ENCODE measurements around the gene ZMYND10.

ZMYND10 gene

DNA sequence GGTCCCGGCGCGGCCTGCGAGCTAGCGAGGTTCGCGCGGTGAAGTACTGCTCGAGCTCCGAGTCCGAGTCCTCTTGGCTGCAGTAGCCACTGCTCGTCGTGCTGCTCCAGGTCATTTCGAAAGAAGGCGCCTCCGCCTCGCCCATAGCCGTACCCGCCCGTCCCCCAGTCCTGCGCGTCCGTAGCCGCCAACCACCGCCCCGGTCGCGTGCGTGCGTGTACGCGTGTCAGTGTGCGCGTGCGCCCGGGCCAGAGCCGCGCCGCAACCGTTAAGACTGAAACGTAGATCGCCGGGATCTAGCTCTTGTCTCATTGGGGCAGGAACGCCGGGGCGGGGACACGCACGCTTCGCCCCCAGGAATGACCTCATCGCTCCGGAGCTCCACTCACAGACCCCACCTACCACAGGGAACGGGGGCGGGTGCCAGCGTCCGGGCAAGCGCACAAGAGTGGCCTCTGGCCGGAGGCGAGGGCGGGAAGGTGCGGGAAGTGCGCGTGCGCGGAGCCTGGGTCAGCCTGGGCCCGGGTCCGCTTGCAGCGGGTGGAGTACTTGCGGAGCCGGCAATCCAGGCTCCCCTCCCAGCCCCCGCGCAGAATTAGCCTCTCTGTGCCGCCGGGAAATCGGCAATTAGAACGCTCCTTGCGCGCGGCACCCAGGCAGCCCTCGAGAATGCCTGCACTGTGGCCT, 8.2 kb downstream of the ZMYND10 start:
- peaks cover 3% of the 10 kb centered on the region for H3K36me3 ChIP-seq
- H3K9me3 ChIP-seq: no peaks in the 10 kb centered on the region
- H3K4me3 ChIP-seq (ENCODE audit: low read depth, low read length): peak overlapping the region; percentile 95
- no peaks in the 10 kb centered on the region for H3K27me3 ChIP-seq
- H3K4me1 ChIP-seq: peaks cover 3% of the 10 kb centered on the region; the same call in 1 of the 2 replicates
- peak; percentile 97 for DNase-seq
- TF ChIP-seq, protein P1, sequence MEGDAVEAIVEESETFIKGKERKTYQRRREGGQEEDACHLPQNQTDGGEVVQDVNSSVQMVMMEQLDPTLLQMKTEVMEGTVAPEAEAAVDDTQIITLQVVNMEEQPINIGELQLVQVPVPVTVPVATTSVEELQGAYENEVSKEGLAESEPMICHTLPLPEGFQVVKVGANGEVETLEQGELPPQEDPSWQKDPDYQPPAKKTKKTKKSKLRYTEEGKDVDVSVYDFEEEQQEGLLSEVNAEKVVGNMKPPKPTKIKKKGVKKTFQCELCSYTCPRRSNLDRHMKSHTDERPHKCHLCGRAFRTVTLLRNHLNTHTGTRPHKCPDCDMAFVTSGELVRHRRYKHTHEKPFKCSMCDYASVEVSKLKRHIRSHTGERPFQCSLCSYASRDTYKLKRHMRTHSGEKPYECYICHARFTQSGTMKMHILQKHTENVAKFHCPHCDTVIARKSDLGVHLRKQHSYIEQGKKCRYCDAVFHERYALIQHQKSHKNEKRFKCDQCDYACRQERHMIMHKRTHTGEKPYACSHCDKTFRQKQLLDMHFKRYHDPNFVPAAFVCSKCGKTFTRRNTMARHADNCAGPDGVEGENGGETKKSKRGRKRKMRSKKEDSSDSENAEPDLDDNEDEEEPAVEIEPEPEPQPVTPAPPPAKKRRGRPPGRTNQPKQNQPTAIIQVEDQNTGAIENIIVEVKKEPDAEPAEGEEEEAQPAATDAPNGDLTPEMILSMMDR (IDR thresholded peaks at IDR 0.05; ENCODE audit: low read depth, low read length): no peak

DNA sequence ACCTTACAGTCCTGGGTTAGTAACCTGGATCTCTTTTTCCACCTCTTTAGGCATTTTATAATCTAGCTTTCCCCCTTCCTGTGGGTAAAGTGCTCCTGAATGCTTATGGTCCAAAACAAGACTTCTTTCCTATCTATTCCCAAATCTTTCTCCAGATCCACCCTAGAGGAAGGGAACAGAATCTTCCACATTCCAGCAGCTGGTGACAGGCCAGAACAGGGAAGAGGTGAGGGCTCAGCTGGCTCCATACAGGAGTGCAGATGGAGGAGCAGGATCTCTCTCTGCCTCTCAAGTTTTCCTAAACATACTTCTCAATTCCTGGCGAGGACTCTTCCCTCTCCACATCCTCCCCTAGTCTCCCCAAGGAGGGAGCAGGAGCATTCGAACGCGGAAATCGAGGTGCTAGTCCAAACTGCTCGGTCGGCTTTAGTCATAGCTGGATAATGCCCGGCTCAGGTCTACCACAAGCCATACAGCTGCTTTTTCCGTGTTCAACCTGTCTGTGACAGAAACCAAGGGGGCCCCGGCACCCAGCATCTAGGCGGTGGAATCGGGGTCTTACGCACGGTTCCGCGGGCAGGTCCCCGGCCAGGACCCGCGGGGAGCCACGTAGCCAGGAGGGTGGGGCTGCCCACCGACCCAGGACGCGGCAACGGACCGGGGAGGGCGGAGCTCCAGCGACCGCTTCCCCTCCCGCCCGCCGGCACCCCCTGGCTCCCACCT, 8.9 kb downstream of the ZMYND10 start:
- peaks cover 10% of the 10 kb centered on the region for H3K36me3 ChIP-seq
- H3K9me3 ChIP-seq: no peaks in the 10 kb centered on the region
- peak overlapping the region; percentile 95 for H3K4me3 ChIP-seq (ENCODE audit: low read depth, low read length)
- no peaks in the 10 kb centered on the region for H3K27me3 ChIP-seq
- DNase-seq: no peak
- TF ChIP-seq, protein P1 (IDR thresholded peaks at IDR 0.05; ENCODE audit: low read depth, low read length): no peak
- peaks cover 3% of the 10 kb centered on the region; the same call in 1 of the 2 replicates for H3K4me1 ChIP-seq

DNA sequence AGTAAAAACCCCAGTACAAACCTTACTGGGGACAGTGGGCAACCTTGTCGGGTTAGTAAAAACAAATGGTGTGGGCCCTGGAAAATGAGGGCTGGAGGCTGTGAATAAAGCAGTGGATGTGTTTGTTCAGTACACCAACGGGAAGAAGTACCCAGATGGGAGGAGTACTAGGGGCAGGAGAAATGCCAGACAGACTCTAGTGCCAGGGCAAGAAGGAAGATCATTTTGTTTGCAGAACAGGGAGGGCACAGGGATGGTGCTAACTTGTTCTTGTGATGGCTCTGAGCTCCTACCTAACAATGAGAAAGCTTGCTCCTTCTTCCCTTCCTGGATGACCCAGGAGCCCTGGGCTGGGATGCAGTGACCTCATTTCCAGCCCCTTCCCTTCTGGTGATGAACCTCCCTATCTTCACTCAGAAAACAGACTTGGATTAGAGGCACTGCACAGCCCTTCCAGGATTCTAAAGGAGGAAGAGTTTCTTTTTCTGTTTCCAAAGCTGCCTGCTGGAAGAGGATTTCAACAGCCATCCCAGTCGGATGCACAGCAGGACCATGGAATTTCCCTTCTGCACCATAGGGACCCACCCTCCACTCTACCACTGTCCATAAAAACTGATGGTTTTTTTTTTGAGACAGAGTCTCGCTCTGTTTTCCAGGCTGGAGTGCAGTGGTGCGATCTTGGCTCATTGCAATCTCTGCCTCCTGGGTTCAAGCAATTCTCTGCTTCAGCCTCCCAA, 11.0 kb downstream of the ZMYND10 start:
- Histone ChIP-seq H3K27me3 (no peaks in the 10 kb centered on the region), H3K4me3 (ENCODE audit: low read depth, low read length) (no peak overlapping the region), H3K4me1 (peaks cover 3% of the 10 kb centered on the region; the same call in 1 of the 2 replicates), H3K9me3 (no peaks in the 10 kb centered on the region), H3K36me3 (peaks cover 27% of the 10 kb centered on the region)
- no peak for DNase-seq
- TF ChIP-seq, protein P1 (IDR thresholded peaks at IDR 0.05; ENCODE audit: low read depth, low read length): no peak

DNA sequence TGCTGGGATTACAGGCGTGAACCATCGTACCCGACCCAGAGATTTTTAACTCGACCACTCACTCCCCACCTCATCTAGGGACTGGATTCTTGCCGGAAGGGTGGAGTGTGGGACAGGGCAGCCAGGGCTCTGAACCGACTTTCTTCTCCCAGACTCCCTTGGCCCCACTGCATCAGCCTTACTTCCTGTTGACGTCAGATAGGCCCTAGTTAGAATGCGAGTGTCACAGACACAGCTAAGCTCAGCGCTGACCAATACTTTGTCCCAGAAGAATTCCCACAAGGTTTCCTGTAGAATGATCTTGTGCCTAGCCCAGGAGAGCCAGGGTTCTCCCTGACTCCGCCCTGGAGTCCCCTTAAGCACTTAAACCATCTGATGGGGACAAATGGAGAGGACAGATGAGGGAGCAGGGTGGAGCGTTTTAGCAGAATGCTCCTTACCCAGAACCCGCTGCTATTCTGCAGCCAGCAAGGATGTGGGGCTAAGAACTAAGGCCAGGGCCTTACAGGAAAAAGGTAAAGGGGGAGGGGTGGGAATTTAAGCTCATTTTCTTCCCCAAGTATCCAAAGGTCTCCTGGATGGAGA, 11.7 kb downstream of the ZMYND10 start:
- TF ChIP-seq, protein P1 (IDR thresholded peaks at IDR 0.05; ENCODE audit: low read depth, low read length): no peak
- H3K4me3 ChIP-seq (ENCODE audit: low read depth, low read length): no peak overlapping the region
- no peaks in the 10 kb centered on the region for H3K9me3 ChIP-seq
- peaks cover 3% of the 10 kb centered on the region; the same call in 1 of the 2 replicates for H3K4me1 ChIP-seq
- no peak for DNase-seq
- peaks cover 27% of the 10 kb centered on the region for H3K36me3 ChIP-seq
- H3K27me3 ChIP-seq: no peaks in the 10 kb centered on the region

DNA sequence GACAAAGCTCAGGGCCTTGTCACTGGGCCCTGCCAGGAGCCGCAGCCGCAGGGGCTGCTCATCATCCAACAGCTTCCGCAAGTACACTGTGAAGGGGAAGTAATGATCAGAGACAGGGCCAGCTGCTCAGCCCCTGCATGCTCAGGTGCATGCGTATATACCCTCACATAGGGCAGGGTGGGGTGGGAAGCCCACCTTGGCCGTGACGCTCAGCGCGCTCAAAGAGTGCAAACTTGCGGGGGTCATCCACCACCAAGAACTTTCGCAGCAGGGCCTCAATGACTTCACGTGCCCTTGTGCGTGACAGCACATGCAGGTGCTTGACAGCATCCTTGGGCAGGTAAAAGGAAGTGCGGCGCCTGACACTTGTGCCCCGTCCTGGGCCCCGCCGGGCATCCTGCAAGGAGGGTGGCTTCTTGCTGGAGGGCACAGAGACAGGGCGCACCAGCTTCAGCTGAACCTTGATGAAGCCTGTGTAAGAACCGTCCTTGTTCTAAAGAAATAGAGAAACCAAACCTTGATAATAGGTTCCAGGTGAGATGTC, 14.1 kb downstream of the ZMYND10 start:
- no peak for DNase-seq
- Histone ChIP-seq H3K9me3 (no peaks in the 10 kb centered on the region), H3K36me3 (peaks cover 24% of the 10 kb centered on the region), H3K4me3 (ENCODE audit: low read depth, low read length) (no peak overlapping the region), H3K27me3 (no peaks in the 10 kb centered on the region), H3K4me1 (no peaks in the 10 kb centered on the region)
- TF ChIP-seq, protein P1 (IDR thresholded peaks at IDR 0.05; ENCODE audit: low read depth, low read length): no peak

Measured in BE2C (cell line).